KG1 (cell line): ENCODE data around the gene RIN1.
"Not testable (repeated sequence)": the region's sequence is repeated elsewhere in the genome, so short reads cannot be mapped to it uniquely, and the experiment has no call there.

Experiments used
- DNase-seq: peaks from one replicate; lab custom pipeline; 2025; lab: John Stamatoyannopoulos, UW

The RIN1 gene

DNA sequence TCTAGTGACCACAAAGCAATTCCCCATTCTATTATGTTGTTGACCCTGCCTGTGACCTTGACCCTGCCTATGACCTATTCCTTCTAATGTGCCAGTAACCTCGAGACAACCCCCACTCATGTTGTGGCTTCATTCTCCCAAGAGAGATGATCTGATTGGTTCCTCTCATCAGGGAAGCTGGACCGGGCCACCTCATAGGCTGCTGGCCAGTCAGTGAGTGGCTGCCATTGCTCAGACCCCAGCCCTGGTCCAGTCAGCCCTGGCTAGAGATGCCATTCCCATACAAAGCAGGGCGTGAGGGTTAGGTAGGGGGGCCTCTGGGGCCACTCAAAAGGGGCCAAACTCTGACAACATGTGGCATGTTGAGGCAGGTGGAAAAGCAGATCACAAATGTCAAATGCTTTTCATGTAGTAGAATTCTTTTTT, 23.4 kb upstream of the RIN1 start:
- DNase-seq: no peak

DNA sequence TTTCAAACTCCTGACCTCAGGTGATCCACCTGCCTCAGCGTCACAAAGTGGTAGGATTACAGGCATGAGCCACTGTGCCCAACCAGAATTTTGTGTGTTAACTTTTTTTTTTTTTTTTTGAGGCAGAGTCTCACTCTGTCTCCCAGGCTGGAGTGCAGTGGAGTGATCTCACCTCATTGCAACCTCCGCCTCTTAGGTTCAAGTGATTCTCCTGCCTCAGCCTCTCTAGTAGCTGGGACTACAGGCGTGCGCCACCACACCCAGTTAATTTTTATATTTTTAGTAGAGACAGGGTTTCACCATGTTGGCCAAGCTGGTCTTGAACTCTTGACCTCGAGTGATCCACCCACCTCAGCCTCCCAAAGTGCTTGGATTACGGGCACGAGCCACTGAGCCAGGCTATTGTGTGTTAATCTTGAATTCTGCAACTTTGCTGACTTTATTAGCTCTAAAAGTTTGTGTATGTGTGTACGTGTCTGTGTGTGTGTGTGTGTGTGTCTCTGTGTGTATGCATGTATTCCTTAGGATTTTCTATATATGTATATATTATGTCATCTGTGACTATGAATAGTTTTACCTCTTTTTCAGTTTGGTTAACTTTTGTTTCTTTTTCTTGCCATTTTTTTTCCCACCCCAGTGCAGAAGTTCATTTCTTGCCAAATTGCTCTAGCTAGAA, 14.5 kb upstream of the RIN1 start:
- DNase-seq: not testable (repeated sequence)

DNA sequence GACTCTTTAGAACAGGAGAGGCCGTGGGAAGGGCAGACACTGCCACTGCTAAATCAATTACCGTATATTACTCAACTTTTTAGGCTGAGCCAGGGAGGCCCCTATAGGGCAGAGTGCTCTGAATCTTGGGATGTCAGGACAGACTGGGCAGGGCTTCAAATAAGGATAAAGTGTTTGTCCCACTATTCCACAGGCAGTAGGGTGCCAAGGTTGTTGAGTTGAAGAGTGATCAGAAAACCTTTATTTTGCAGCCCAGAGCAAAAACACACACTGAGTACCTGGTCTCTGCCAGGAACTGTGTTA, 12.8 kb upstream of the RIN1 start:
- DNase-seq: no peak

DNA sequence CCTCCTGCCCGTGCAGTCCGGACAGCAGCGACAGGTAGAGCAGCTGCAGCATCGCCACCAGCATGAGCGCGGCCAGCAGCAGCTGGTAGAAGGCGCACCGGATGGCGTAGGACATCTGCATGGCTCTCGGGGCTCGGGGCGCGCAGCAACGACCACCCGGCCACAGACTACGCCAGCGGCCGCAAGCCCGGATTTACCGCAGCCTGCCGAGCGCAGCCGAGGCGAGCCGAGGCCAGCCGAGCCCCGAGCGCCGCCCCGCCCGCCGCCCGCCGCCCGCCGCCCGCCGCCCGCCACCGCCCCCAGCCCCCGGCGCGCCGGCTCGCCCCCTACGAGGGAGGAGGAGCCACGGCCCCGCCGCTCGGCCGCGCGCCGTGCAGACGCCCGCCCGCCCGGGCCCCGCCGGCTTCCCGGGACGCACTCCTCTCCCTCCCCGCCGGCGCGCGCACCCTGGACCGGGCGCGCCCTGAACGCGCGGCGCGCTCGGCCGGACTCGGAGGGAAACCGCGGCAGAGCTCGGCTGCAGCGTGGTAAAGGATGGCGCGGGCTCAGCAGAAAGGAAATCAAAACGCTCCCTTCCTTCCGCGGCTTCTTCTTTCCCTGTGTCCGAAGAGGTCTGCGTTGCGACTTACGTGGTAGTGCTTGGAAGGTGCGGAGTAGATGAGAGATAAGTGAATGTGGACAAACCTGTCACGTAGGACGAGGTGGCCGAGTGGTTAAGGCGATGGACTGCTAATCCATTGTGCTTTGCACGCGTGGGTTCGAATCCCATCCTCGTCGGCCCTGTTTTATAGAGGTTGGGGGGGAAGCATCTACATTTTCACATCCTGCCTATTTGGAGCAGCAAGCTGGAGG, 11.4 kb upstream of the RIN1 start, which contains the start of gene B4GAT1:
Gene B4GAT1 (minus strand): TSS at position 205 of the 852 bp plus-strand sequence. CDS start 84 bp downstream, at position 121.
- peak; percentile 91 for DNase-seq

DNA sequence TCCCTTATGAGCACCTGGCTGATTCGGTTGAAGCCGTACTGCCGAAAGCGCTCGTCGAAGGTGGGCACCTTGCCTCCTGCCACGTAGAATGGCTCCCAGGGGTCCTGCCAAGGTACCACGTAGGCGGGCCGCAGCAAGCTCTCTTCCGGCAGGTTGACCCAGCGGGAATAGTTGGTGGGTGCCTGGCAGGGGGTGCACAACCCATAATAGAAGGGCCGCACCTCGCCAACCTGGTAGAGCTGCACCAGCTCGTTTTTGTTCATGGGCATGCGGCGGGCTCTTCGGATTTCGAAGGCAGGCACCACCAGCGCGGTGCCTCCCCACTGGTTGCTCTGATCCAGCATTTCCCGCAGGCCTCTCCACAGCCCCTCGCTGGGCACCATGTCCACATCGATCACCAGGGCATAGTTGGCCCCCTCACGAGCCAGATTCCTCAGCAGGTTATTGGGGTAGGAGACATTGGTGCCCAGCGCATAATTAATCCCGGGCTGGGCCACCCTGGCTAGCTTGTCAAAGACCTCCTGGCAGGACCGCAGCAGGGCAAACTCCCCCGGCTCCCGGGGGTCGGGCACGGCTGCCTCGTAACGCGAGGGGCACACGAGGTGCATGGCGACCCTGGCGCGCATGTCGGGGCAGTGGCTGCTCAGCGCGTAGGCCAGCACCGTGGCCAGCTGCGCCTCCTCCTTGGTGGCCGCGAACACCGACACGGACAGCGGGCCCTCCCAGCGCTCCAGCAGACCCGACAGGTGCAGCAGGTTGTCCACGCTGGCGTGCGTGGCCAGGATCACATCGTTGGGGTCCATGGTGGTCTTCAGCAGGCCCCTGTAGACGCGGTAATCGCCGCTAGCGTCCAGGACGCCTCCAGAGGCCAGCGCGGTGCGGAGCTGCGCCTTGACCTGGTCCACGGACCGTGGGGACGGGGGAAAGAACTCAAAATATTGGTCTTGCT, 10.5 kb upstream of the RIN1 start:
- no peak for DNase-seq

DNA sequence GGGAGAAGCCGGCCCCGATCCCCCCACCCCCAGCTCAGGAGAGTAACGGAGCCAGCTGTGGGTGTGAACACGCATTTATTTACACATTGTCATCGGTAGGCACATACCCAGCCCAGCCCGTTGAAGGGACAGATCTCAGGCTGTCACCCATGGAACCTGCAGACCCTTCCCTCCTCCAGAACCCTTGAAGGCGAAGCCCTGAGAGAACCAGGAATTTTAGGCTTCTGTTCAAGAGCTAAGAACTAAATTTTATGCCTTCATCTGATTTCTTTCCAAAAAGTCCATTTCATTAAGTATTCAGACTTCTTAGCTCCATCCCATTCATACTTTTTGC, 9.0 kb upstream of the RIN1 start:
- no peak for DNase-seq

DNA sequence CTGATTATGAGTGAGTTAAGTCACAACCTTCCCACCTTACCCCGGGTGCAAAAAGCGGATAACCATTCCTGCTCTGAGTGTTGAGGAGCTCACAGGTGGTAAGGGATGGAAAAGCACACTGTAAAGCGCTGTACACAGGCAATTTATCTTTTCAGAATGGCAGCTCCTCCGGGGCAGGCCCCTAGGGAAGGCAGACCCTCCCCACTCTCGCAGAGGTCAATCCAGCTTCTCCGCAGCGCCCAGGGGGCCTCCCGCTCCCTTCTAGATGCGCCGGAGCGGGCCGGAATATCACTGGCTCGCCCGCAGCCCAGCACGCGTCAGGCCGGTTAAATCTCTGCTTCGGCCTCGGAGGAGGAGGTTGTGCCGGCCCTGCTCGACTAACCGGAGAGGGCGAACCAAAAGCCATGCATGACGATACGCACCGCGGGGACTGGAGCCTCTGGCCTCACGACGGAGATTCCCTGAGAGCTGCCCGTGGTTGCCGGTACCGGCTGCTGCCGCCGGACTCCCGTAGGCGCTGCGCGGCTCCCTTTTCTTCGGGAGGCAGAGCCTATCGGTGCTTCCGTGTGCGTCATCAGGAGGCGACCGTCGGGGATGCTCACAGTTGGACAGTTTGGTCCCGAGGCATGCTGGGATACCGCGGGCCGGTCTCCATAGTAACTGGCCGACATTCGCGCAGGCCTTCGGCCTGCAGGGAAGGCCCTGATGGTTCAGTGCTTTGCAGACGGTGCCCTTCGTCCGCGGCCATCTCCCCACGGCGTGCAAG, 8.5 kb upstream of the RIN1 start, which contains the start of gene BRMS1:
Gene BRMS1 (minus strand): TSS at position 555 of the 766 bp plus-strand sequence. CDS start 2,870 bp downstream, outside the sequence.
- DNase-seq: peak; percentile 95

DNA sequence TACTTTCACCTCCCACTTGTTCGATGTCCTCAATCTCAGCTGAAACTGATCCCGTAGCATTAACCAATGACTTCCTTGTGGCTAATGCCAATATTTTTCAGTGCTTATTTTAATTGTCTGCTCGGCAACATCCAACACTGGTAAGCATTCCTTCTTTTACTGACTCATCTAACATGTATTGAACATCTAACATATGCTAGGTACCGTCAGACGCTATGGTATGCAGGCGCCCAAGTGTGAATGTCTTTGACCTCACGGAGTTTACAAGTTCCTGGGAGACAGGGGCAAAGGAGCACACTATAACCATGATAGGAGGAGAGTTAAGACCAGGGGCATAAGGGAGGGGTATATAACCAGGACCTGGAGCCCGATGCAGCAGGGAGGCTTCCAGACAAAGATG, 6.9 kb upstream of the RIN1 start:
- no peak for DNase-seq

DNA sequence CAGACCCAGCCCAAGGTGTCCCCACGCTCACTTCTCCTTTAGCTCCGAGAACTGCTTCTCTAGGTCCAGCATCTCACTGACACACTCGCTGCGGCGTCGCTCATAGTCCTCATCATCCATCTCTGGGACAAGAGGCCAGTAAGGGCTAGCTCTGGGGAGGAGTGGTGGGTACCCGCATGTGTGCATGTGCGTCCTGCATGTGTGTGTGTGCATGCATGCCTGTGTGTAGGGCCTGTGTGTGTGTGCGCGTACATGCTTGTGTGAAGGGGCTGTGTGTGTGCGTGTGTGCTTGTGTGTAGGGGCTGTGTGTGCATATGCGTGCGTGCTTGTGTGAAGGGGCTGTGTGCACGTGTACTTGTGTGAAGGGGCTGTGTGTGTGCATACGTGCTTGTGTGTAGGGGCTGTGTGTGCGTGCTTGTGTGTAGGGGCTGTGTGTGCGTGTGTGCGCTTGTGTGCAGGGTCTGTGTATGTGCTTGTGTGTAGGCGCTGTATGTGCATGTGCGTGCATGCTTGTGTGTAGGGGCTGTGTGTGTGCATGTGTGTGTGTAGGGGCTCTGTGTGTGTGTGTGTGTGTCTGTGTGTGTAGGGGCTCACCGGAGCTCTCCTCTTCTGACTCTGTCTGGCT, 5.4 kb upstream of the RIN1 start:
- no peak for DNase-seq

DNA sequence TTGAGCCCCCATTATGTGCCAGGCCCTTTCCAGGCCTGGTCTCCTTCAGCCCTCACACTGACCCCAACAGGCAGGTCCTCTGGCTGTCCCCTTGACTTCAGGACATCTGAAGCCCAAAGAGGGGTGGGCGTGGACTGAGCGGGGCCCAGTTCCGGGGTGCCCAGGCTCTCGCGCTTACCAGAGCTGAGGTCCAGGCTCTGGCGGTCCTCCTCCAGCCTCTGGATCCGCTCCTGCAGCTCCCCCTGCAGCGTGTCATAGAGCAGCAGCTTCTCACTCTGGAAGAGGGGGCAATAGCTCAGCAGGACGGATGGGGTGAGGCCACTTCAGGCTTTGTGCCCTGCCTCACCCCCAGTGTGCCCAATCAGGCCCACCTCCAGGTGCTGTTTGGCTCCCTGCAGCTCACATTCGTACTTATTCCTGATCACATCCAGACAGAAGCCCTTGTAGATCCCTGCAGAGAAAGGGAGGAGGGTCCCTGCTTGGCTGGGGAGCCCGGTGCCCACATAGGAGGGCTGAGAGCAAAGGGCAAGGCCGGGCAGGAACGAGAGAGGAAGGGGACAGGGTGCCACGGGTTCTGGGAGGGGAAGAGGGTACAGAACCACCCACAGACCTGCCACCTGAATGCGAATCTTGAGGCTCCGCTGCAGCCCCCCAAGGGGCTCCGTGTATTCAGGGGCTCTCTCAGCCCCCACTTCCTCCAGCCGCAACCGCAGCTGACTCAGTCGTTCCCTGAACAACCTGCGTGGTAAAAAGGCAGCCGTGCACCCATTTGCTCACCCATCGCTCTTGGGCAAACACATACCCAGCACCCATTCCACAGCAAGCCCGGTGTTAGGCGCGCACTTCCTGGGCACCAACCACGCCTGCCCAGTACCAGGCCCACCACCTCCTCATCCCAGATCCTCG, 4.6 kb upstream of the RIN1 start:
- DNase-seq: no peak

DNA sequence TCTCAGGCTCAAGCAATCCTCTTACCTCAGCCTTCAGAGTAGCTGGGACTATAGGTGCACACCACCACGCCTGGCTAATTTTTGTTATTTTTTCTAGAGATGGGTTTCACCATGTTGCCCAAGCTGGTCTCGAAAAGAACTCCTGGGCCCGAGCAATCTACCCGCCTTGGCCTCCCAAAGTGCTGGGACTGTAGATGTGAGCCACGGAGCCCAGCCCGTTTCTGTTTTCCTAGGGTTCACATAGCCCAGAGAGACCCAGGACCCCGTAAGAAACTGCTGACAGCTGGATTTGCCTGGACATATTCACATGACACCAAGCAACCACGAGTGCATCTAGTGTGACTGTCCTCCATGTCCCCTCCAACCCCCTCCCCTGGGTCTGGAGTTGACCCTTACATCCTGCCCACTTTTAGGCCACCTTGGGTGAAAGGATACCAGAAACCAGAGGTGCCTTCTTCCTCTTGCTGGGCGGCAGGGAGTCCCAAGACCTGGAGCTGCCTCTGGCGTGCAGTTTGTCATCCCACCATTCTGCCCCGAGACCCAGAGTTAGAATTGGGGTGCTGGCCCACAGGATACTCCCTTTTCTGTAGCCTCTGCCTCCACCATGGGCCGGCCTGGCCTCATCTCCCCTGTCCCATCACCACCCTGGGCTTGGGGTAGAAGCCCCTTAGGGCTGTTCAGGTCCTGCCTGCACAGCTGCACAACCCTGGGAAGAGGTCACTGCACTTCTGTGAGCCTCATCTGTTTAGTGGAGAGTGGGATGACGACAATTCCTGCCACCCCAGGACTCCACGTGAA, 3.7 kb upstream of the RIN1 start:
- no peak for DNase-seq

DNA sequence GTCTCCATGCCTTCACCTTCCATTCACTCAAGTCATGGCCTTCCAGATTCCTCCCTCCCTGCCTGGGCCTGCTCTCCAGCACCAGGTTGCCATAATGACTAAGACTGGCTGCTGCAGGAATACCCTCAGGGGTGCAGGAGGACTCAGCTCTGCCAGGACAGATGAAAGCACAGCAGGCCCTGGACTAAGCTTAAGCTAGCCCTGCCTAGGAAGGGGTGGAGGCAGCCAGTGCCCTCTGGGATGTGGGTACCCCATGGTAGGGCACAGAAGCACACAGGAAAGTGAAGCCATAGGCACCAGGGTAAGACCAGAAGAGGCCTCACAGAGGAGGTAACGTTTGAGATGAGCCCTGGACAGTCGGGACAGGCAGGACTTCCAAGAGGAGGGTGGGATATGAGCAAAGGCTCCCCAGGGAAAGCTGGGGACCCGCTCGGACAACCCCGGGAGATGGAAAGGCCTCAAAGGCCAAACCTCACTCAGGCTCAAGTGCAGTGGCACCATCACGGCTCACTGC, 3.0 kb upstream of the RIN1 start:
- no peak for DNase-seq

DNA sequence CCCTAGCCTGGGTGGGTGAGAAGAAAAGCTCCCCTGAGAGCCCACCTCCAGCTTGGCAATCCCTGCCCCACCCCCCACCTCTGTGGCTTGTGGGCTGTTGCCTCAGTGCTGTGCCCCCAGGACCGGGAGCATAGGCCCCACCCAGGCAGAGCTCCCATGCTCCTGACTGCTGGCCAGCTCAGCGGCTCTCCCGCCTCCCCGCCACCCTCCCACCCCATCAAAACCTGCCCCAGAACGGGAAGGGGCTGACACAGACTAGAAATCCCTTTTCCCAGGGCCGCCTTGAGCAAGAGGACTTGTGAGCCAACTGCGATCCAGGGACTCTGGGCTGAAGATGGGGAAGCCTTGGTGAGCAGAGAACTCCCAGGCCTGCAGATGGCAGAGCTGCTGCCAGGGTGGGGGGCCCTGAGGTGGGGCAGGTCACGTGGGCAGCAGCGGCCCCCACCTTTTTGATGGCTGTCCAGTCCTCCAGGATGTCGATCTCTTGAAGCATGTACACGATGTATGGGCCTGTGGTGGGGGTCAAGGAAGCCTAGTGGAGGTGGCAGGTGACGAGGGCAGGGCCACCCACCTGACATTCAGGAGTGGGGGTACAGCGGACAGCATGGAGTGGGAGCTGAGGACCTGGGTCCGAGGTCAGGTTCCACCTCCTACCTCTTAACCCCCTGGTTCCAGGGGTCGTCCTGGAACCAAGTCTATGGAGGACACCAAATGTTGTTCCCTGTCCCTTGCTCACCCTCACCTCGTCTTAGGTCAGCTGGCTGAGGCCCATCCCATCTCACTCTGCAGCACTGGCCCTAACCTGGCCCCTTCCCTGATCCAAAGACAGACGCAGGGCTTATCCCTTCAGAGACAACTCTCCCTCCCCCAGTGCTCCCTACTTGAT, 2.3 kb upstream of the RIN1 start:
- DNase-seq: no peak

DNA sequence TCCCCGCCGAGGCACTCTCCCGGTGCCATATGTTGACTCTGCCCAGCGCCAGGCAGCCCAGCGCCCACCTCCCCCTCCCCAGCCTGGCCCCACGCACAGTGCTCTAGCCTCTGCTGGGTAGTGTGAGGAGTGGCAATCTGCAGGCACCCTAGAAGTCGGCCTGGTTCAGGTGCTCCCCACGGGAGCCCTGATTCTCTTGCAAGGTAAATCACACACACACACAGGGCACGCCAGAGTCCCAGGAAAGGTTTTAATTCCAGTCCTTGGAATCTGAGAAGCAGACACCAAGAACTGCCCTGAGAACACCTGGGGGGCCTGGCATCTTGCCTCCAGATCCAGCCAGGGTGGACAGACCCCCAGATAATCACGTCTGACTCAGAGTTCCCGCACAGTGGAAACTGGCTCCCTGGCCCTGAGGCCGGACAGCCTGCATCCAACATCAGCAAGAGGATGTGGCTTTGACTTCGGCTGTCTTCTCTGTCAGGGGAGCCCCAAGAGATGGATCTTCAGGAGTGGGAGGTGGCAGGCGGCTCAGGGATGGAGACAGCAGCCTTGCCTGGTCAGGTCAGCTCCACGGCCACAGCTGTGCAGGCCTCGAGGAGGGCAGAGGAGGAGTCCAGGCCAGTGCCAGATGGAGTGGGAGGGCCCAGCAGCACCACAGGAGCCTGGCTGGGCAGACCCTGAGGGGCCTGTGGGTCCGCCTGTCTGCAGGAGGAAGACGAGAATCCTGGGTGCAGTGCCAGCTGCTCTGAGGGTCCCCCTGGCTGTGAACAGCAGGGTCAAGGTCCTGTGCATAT, 1.1 kb upstream of the RIN1 start:
- DNase-seq: no peak

DNA sequence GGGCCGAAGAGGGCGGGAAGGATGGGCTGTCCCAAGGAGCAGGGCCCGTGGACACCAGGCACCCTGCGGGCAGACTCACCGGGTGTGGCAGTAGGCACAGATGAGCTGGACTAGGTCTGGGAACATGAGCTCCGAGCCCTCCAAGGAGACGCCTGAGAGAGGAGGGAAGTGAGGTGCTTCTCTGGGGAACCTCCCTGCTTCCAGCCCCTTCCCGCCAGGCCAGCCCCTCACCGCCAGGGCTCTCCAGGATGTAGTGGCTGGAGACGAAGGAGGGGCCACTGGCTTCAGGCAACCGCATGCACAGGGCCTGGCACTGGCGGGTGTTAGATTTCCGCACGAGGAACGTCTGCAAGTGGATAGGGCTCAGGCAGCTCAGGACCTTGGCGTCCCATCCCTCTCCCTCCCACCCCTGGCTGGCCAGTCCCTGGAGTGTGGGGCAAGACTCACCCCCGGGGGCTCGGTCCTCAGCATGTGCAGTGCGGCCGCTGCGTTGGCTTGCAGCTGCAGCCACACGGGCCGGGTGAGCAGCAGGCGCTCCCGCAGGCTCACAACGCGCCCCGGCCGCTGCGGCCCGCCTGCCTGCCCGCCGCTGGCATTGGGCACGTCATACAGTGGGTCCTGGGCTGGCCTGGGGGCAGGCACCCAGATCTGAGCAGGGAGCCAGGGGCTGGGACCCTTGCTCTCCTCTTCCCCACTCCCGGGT, 552 bp downstream of the RIN1 start:
- no peak for DNase-seq

DNA sequence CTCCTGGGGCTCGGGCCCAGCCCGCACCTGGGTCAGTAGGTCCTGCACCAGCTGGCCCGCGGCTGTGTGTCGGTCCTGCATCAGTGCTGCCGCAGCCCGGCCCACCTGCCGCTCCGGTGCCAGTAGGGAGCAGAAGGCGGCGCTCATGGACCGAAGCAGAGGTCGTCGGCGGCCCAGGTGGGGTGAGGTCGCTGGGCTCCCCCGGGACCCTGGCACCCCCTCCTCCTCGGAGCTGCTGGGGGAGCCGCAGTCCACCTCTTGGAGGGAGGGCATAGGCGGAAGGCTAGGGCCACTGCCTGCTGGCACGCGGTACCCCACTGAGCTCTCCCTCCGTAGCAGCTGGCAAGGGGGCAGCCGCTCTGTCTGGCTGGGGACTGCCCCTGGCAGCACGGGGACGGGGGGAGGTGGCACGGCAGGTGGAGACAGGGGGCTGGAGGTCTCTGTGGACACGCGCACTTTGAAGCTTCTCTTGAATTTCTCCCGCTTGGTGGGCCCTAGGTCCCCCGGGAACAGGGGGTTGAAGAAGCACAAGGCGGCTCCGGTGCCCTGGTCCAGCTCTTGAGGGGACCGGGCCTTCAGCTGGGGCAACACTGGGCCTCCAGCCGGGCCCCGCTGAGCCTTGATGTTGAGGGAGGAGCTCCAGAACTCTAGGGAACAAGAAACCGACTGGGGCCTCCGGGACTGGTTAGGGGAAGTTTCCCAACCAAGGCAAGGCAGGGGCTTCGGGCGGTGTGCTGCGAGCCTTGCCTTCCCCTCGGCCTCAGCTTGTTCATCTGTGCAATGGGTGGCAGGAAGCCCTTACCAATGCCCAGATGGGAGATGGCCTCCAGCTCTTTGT, 1.4 kb downstream of the RIN1 start:
- DNase-seq: no peak
